ENCODE measurements around the gene CTRB2.
"Not testable (repeated sequence)": the region's sequence is repeated elsewhere in the genome, so short reads cannot be mapped to it uniquely, and the experiment has no call there.

CTRB2 gene

DNA sequence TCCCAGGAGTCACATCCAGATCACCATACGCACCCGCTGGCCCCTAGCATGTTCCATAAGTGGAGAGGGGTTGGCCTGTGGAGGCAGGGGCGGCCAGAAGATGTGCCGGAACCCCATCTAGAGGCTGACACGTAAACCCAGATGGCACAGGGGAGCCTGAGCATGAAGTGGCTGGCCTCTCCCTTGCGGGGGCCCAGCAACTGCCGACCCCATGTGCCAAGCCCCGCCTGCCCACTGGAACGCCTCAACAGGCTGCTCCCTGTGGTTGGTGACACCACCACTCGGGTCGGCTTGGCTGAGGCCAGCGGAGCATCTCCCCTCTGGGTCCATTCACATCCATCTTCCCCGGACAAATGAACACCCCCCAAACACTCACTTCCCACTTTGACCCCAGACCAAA is 35.0 kb upstream of the CTRB2 start:
- DNase-seq, result no peak

DNA sequence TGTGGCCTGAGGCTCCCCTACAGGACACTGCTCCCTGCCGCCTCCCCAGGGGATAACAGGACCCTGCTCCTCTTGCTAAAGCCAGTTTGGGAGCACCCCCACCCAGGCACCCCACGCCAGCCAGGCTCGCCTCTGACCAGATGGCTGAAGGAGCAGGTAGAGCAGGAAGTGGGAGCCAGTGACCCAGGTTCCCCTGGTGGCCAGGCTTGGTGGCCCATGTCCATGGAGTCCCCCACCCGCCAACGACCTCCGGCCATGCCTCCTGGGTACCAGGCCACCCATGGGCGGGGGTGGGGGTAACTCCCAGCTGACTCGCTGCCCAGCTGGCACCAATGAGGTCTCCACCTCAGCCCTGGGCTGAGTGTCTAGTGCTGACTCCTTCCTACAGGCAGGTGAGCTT is 34.5 kb upstream of the CTRB2 start:
- DNase-seq, result no peak

- not testable (repeated sequence) for DNase-seq
Observed at GRCh38 chr16:75240633-75241032, 33.7 kb upstream of the CTRB2 start.

GRCh38 chr16:75239542-75240122 is 32.7 kb upstream of the CTRB2 start:
- no peak for DNase-seq

- peak; percentile 77 for DNase-seq
Observed at GRCh38 chr16:75238853-75239541, 32.0 kb upstream of the CTRB2 start.

GRCh38 chr16:75238132-75238852 is 31.3 kb upstream of the CTRB2 start:
- DNase-seq, result peak; percentile 74

DNA sequence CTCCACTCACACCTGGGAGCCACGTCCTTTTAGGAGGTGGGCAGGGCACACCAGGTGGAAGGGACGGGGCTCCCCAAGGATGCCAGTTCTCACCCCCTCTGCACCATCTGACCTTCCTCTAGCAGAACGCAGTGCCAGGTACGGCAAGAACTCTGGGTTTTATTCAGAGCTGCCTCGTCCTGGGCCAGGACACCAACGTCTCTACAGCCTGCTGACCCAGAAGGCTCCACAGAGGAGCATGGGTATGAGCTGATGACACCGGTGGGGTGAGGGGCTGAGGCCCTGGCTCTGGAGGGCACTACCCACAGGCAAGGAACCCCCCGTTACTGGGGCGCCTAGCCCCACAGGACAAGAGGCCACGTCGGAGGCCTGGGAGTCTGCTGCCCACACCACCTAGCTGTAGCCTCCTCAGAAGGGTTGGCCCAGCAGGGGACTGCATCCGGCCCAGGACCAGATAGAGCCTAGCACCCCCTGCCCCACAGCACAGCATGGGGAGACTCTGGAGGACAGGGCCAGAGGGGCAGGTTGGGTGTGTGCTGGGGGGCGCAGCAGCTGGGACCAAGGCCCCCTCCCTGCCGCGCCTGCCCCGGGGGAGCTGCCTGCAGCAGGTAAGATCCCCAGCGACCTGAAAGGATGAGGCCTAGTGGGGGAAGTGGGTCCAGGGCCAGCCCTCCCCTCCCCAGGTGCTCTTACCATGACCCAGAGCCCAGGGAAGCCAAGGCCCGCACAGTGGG is 30.6 kb upstream of the CTRB2 start:
- no peak for DNase-seq

- no peak for DNase-seq
Observed at GRCh38 chr16:75236736-75237397, 29.9 kb upstream of the CTRB2 start.

GRCh38 chr16:75236232-75236631 is 29.3 kb upstream of the CTRB2 start:
- DNase-seq, result no peak

- no peak for DNase-seq
Observed at GRCh38 chr16:75235721-75236193, 28.8 kb upstream of the CTRB2 start.

DNA sequence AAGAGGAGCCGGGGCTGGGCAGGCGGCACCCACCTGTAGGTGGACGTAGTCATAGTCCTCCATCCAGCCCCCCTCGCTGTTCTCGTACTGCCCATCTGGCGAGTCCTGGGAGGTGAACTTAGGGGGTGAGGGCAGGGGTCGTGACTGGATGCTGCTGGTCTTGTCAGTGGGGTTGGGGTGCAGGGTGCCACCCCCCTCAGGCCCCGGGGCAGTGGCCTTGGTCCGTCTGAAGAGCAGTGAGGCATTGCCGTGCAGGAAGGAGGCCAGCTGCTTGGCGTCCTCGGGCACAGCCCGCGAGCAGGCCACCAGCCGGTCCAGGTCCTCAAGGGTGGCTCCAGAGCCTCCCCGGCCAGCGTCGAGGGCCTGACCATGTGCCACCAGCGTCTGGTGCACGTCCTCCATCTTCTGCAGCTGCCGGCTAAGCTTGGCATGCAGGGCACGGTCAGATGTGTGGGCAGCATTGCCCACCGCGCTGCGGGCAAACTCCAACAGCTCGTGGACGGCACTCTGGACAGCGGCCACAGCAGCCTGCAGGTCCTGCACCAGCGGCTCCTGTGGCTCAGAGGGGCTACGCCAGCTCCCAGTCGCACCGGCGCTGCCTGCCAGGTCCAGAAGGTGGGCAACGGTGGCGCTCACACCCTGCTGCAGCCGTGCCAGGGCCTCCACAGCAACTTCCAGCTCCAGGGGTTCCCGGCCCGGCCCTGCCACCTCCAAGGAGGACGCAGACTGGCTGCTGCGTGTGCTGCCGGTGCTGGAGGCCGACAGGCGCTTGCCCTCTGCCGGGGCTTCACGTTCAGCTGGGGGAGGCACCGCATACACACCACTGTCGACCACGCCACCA is 28.1 kb upstream of the CTRB2 start:
- no peak for DNase-seq

DNA sequence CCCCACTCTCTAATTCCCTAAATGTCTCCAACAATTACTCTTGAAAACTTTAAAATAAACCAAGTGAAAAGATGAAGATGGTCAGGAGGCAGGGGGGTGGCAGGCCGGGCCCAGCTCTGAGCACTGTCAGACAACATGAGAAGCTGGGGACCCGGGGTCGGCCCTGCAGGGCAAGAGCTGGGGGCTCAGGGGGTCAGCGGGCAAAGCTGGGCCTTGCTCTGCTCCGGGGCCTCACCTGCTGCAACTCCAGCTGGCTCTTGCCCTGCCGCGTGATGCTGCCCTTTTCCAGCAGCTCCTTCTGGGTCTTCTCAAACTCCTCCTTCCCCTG is 26.6 kb upstream of the CTRB2 start:
- no peak for DNase-seq

DNA sequence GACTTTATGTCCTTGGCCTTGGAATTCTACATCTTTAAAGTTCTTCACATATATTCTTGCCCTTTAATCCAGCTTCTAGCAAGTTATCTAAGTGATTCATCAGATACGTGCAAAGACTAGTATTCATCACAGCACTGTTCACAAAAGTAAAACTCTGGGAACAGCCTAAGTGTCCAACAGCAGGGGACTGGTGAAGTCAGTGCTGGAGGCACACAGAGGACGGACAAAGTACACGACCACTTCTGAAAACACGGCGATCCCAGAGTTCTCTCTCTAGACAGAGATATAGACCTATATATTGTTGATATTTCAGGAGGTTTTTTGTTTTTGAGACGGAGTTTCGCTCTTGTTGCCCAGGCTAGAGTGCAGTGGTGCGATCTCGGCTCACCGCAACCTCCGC is 24.6 kb upstream of the CTRB2 start:
- DNase-seq, result no peak

- no peak for DNase-seq
Observed at GRCh38 chr16:75230471-75231110, 23.6 kb upstream of the CTRB2 start.

- DNase-seq, result no peak
Observed at GRCh38 chr16:75229172-75230031, 22.4 kb upstream of the CTRB2 start.

- no peak for DNase-seq
Observed at GRCh38 chr16:75228143-75228976, 21.4 kb upstream of the CTRB2 start.

DNA sequence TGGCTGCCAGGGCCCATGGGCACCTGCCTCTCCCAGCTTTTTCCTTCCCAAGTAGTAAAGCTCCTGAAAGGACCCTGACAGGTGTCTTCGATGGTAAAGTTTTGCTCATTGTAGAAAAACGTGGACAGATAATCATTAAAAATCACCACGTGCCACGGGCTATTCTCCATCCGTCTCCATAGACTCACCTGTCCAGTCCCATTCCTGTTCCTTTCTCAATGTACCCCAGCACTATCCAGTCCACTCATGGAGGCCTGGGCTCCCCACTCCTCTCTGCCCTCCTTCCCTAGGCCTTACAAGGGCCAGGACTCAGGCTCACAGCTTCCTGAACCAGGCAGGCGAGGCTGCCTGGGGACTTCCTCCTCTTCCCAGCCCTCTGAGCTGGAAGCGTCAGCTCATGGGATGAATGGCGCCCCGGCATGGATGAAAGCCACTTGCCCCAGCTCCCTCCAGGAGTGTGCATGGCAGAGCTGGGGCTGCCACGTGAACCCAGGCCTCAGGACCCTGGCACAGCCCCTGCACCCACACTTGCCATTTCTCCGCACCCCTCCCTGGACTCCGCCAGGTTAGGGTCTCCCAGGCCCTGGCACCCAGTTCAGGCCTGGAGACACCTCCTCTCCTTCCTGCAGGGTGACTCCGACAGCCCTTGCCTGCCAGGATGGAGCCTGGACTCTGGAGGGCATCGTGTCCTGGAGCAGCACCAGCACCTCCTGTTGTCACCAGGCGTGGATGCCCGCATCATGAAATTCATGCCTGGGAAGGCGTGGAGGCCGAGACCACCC is 20.6 kb upstream of the CTRB2 start:
- no peak for DNase-seq

GRCh38 chr16:75226550-75227360 is 19.8 kb upstream of the CTRB2 start:
- DNase-seq, result no peak
